OCI-LY3 (cell line): ENCODE results near the gene NPY.

Source experiments
- CTCF ChIP-seq: fragments of 200-600, 300-600 bp; sonication (generic); IDR thresholded peaks from 2 replicates; pipeline ENCODE4 v1.5.1; 2014; ENCODE audit warnings: antibody characterized with exemption, low read length, low read depth
- EZH2phosphoT487 ChIP-seq: fragments of 200-600 bp; shearing (Covaris generic); IDR thresholded peaks from 2 replicates; pipeline ENCODE4 v1.6.1; 2018; ENCODE audit warnings: antibody characterized with exemption, mixed run types, low read depth

- TF ChIP-seq CTCF = no peak
- no peak for TF ChIP-seq EZH2phosphoT487
Measured at GRCh38 chr7:24304494-24305095, 20.6 kb downstream of the NPY start.
